GM21529 (cell line): ENCODE data around the gene MC4R.
"Not testable (repeated sequence)": the region's sequence is repeated elsewhere in the genome, so short reads cannot be mapped to it uniquely, and the experiment has no call there.

Source experiments
- ATAC-seq: cut with Tn5 transposase; IDR thresholded peaks from one replicate; pipeline ENCODE4 v1.9.1; 2021; ENCODE audit not compliant: unreplicated experiment

The MC4R gene

DNA sequence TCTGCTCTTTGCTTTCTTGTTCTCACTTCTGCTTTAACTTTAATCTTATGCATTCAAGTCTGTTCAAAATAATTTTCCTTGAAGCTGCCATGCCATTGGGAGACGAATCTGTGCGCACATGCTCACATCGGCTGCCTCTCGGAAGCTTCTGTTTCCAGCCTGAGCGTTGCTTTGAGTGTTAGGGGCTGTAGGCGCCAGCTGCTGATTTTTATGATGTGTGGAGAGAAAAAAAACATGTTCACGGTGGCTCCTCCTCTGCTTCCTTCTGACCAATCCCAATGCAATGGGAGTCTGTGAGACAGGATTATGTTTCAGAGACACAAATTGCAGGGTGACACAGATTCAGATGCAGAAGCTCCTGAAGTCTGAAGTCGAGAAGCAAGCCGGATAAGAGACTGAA lies at the start of gene MC4R:
MC4R (minus strand) TSS at position 180 of the 400 bp plus-strand sequence. CDS start 426 bp downstream, outside the sequence.
- ATAC-seq, result no peak

DNA sequence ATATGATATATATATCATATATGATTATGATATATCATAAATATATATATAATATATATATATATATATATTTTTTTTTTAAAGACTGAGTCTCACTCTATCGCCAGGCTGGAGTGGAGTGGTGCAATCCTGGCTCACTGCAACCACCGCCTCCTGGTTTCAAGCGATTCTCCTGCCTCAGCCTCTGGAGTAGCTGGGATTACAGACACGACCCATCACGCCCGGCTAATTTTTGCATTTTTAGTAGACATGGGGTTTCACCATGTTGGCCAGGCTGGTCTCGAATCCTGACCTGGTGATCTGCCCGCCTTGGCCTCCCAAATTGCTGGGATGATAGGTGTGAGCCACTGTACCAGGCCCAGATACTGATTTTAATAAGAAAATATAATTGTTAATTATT lies 49.7 kb upstream of the MC4R start:
- ATAC-seq, result not testable (repeated sequence)

DNA sequence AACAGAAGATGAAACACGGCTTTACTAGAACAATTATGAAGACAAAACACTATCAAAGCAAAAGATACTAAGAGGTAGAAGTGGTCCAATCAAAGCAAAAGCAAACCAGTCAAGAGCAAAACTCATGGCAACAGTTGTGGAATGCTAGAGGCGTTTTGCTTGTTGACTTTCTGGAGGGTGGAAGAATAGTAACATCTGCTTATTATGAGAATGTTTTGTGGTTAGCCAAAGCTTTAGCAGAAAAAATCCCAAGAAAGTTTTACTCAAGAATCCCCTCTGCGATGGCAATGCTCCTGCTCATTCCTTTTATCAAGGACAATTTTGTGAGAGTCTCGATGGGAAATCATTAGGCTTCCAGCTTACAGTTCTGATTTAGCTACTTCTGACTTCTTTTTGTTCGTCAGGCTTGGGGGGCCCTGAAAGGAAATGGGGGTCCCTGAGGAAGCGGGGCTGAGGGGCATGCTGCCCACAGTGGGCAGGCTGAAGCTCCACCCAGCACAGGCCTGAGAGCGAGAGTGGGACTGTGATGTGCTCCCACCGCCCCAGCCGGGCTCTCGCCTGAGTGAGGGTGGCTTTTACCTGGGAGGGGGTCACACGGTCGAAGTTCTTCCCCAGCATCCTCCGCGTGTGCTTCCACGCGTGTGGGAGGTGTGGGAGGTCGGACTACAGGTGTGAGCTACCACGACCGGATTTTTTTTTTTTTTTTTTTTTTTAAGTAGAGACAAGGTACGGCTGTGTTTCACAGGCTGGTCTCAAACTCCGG lies 49.0 kb upstream of the MC4R start:
- ATAC-seq, result no peak

DNA sequence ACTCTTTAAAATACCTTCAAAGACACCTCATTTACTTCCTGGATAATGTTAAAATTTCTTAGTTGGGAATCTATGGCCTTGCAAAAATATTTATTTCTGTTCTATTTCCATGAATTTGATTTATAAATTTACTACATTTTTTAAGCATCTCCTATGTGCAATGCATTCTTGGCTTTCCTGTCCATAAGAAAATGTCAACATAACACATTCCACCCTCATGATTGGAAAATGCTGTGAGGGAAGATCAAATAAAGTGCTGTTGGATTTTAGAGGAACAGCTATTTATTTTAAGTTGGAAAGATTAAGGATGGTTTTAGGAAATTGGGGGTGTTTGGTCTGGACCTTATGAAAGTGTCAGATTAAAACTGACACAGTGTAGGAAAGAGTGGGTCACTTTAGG lies 45.4 kb upstream of the MC4R start:
- no peak for ATAC-seq

DNA sequence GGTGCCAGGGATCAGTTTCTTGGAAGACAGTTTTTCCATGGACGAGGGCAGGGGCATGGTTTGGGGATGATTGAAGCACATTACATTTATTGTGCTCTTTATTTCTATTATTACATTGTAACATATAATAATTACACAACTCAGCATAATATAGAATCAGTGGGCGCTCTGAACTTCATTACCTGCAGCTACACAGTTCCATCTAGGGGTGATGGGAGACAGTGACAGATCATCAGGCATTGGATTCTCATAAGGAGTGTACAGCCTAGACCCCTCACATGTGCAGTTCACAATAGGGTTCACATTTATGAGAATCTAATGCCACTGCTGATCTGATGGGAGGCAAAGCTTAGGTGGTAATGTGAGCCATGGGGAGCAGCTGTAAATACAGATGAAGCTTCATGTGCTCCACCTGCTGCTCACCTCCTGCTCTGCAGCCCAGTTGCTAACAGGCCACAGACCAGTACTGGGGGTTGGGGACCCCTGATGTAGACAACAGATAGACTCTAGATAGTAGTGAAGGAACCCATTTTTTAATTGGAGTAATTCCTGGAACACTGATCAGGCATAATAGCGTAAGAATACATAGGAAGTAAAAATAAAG lies 41.5 kb upstream of the MC4R start:
- peak; percentile 58 for ATAC-seq

DNA sequence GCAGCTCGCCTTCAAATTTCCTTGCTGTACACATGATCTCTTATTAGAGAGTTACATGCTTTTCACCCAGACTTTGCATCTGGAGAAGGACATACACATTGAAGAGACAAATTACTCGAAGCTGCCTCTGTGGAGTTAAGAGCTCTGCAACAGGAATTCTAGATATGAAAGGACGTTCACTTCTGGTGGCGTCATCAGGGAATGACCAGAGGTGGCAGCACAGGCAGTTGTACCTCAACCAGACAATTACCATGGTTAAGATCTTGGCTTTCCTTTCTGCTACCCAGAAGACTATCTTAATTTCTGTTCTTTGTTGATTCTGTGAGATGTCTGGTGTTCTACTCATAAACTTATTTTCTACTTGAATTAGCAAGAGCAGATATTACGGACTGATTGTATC lies 39.1 kb upstream of the MC4R start:
- ATAC-seq, result no peak

DNA sequence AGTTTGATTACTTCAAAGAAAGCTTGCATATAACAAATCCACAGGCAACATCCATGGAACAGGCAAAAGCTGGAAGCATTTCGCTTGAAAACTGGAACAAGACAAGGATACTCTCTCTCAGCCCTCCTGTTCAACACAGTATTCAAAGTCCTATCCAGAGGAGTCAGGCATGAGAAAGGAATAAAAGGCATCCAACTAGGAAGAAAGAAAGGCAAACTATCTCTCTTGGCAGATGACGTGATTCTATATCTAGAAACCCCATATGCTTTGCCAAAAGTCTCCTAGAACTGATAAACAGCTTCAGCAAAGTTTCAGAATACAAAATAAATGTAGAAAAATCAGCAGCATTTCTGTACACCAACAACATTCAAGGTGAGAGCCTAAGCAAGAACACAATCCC lies 34.1 kb upstream of the MC4R start:
- no peak for ATAC-seq

DNA sequence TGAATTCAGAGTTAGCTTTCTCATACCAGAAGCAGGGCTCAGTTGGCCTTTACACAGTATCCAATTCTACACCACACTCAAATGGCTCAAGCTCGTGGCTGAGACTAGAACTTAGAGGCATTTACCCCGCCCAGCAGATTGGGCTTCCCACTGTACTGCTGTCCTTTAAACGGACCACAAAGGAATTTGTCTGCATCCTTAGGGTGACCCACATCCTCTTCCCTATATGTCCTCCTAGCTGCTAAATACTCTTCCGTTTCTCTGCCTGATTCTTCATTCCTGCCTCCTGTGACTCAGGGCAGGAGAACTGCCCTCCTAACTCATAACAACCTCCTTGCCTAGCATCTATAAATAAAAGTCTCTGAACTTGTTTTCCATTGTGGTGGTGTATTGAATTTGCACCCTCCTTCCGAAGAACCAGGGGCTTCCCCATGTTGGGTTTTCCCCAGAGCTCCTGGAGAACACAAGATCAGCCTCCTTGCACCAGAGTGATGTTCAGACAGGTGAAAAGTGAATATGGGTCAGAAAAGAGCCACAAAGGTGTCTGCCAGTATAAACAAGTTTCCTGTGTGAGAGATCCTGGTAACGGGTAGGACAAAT lies 32.0 kb upstream of the MC4R start:
- no peak for ATAC-seq

DNA sequence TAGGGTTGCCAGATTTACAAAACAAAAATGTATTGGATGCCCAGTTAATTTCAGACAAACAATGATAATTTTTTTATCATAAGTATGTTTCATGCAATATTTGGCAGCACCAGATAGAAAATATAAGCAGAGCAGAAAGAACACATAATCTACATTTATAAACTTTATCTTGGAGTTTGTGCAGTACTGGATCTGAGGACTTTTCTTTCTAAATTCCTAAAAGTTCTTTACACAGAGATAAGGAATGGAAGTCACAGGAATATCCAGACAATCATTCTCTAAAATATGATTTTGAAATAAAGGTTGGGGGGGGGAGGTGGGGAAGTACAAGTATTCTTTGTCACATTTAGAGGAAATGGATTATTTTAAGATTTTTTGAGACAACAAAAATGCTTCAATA lies 28.8 kb upstream of the MC4R start:
- ATAC-seq, result no peak

DNA sequence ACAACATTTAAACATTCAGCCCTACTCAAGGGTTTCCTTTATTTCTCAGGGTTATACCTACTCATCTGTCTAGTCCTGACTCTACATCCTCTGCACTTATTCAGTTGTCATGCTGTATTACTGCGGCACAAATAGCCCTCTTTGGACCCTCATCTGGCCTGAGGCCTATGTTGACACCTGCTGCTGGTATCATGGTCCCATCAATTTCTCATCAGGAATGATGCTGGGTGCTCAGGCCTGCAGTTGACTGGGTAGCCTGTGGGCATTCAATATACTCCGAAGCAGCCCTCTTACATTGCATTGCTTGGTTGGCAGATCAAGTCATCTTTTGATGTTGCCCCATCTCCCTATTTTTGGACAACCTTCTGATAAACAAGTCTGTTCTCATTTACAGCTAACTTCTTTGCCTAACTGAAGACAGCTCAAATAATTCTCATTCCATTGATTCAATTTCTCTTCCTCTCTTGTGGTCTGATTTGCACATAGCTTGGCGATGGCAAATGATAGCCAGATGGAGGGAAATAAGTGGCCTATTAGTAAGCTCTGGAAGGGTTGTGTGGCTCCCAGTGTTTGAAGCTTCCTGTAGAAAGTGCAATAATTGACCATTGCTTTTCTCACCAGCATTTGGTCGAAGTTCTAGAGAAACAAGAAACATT lies 19.1 kb upstream of the MC4R start:
- ATAC-seq, result no peak

DNA sequence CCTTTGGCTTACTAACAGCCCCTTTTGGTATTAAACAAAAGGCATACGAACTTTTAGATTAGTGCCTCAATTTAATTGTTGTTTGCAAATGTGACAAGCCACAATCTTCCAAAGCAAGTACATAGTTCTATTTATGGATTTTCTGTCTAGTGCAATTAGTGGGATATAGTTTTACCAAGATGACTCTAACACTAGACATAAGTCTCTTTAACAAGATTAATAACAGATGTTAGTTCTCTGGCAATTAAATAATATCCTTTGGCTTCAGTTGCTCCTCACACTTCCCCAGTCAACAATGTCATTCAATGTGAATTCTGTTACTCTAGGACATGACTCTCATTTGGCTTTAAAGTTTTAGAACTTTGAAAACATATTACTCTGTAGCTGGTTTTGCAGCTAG lies 16.7 kb upstream of the MC4R start:
- no peak for ATAC-seq

DNA sequence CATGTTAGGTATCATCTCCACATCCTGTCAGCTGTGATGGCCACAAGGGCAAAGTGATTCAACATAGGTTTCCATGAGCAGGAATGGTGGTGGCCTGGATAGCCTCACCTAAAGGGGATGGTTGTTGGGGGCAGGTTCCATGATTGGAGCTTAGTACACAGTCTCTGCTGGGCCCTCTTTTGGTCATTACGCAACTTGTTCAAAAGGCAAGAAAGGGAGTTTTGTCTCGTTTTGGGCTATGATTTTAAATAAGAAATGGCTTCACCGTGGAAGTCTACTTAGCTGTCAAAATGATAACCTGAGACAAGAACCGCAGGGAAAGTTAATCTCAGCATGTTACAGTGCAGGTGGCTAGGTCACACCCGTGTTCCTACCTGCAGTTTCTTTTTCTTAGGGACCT lies 13.1 kb upstream of the MC4R start:
- no peak for ATAC-seq

DNA sequence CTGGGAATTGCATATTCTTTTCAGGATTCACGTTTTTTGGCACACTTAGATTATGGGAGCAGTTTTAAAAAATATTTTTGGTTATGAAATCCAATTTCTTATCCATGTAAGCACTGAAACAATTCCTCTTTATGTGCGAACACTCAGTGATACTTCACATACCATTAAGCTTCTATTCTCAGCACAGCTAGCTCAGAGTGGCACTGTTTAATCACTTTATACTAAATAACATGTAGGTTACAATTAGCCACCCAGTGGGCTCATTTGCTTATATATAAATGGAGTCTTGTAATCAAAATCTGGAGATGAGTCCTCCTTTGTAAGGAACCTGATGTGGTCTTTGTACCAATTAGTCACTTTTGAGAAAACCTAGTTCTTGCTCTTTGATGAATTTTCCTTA lies 11.3 kb upstream of the MC4R start:
- no peak for ATAC-seq

DNA sequence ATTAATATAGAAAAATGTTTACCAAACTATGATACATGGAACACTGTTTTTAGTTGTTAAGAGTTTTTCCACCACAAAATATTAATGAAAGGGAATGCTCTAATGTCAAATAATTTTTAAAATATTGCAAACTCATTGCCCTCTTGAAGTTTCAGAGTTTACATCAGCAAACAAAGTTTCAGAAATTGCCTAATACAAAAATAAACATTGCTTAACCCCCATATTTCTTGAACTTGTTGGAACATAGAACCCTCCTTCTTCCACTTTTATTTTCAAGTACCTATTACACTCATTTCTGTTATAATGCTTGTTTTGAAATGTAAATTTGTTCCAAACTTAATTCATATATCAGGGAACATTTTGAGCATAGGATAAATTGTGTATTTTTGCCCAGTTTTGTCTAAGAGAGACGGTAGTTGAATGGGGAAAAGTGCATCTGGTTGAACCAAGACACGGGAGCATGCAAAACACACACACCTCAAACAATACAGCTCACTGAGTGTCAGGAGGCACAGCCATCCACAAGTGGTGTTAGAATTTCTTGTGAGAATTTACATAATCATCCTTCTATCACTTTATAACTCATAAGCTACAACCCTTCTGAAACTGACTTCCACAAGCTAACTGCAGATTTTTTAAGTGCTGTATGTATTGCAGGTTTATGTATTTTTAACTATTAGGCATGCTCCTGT lies 5.3 kb upstream of the MC4R start:
- no peak for ATAC-seq

DNA sequence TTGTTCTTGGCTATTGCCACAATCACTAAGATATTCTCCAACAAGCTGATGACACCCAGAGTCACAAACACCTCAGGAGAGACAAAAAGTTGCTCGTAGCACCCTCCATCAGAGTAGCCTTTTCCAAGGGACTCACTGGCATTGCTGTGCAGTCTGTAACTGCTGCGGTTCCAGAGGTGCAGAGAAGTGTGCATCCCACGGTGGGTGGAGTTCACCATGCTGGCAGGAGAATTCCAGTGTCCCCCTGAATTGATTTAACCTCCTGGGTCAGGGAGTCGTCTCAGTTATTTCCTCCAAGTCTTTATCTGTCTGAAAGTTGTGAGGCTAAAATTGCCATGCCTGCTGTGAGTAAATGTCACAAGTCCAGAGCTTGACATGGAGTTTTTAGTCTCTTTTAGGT lies 443 bp downstream of the MC4R start:
- ATAC-seq, result no peak

DNA sequence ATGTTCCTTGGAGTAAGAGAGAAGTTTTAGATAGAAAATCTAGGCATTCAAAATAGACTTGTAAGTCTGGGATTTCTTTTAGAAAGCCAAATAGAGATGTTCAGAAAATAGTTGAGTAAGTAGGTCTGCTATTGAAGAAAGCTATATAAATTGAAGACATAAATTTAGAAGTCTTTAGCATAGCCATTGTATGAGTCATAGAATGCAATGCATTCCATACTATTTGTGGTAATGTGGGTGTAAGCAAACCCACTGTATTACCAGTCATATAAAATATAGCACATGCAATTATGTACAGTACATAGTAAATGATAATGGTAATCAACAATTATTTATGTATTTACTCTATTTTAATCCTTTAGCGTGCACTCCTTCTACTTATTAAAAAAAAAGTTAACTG lies 14.1 kb downstream of the MC4R start:
- ATAC-seq, result no peak

DNA sequence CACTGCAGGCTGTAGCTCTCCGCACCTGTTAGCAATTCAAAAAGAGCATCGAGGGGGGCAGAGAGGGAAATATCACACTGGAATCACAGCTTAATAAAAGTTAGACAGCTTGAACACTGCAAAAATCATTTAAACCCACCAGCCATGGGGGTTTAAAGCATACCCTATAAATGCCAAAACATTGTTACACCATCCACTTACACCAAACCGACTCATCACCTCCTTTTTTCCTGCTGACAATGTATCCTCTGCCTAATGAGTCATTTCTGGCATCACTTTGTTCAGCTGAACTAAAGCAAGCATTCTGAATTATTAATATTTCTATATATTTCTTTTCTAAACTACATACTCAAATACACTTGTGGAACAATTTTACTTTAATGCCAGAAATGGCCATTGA lies 21.6 kb downstream of the MC4R start:
- ATAC-seq, result no peak

DNA sequence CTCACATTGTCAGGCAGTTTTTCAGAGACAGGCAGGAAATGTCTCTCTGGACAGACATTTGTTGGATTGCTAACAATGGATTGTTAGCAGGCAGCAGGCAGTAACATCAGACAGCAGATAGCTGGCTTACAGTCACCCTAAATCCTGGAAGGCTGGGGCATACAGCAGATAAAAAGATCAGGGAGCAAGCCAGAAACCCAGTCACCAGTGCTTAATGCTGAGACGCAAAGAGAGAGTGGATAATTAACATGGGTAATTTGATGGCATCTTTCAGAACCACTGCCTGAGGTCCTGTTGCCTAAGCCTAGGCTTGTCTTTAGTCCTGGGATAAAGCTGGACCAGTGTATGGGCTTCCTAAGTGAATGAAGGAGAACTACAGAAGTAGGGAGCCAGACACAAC lies 22.4 kb downstream of the MC4R start:
- no peak for ATAC-seq

DNA sequence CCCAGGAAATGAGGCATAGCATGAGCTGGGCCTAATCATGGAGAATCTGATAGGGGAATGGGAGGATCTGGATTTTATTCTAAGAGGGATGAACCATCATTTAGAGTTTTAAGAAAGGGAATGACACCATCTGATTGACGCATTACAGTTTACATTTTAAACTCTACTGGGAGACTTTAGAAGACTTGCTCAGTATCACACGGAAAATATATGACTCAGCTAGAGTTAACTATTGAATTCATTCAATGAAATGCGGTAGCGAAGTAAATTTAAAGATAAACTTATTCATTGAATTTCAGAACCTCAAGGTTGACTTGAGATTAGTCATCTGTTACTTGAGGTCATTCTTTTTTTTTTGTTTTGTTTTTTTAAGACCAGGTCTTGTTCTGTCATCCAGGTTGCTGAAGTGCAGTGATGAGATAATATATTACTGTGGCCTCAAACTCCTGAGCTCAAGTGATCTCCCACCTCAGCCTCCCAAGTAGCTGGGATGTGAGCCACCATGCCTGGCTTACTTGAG lies 25.0 kb downstream of the MC4R start:
- no peak for ATAC-seq

DNA sequence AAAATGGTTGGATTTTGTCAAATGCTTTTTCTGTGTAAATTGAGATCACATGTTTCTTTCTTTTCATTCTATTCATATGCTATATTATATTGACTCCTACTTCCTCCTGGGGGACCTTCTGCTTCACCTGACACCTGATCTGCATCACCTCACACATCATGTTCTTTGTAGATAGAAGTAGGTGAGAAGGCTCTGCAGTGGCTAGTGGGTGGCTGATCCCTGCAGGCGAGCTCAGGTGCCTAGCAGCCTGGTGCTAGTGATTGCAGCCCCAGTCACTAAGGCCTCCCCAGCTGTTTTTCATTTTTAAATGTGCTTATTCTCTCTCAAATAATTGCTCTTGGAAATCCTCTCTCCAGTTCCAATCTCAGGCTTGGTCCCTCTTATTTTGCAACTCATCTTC lies 33.6 kb downstream of the MC4R start:
- no peak for ATAC-seq

DNA sequence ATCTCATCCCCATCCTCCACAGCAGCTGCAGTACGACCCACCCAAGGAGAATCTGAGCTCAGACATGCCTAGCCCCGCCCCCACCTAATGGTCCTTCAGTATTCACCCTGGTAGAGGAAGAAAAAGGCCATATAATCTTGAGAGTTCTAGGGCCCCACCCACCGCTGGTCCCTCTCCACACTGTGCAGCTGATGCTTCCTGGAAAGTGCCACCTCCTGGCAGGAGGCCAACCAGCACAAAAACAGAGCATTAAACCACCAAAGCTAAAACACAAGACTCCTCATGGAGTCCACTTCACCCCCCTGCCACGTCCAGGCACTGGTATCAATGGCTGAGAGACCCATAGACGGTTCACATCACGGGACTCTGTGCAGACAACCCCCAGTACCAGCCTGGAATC lies 40.7 kb downstream of the MC4R start:
- no peak for ATAC-seq
